HG02973 (cell line): ENCODE results near the gene CACNA1C.

Experiments
- ATAC-seq: cut with Tn5 transposase; IDR thresholded peaks from one replicate; pipeline ENCODE4 v1.9.1; 2021; ENCODE audit warnings: moderate library complexity; ENCODE audit not compliant: unreplicated experiment

CACNA1C gene

GRCh38 chr12:2227360-2227759 lies 174.6 kb downstream of the CACNA1C start:
- no peak for ATAC-seq

GRCh38 chr12:2228535-2228934 lies 175.7 kb downstream of the CACNA1C start:
- ATAC-seq = no peak

DNA sequence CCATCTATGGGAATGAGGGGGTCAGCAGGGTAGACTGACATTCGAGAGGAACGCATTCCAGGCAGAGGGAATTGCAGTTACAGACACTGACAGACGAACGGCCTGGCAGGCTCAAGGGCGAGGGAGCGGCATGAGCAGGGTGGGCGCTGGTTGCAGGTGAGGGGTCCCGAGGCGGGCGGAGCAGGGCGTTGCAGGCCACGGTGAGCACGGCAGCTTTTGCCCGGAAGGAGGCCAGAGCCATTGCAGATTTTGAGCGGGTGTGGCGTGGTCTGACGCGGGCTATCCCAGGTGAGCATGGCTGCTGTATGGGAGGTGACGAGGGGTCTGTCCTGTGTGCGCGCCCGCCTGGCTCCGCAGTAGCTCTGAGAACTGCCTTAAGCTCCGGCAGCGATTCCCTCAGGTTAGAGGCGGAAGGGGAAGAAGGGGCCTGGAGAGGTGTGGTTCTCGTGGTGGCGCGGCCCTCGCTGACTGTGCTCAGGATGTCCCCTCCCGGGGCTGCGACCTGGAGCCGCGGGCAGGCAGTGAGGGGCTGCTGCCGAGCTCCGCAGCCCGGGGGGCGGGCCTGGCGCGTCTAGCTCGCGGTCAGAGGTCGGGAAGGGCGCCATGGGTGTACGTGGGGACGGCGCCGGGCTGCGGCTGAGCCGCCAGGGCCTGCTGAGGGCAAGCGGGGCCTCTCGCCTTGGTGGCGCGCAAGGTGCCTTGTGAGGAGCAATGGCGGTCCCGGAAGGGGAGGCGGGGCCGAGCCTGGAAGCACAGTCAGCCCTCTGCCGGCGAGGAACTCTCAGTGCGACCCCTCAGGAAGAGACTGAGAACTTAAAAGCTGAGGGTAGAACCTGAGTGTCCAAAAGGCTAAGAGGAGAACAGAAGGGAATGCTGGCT lies 177.1 kb downstream of the CACNA1C start:
- ATAC-seq = no peak

DNA sequence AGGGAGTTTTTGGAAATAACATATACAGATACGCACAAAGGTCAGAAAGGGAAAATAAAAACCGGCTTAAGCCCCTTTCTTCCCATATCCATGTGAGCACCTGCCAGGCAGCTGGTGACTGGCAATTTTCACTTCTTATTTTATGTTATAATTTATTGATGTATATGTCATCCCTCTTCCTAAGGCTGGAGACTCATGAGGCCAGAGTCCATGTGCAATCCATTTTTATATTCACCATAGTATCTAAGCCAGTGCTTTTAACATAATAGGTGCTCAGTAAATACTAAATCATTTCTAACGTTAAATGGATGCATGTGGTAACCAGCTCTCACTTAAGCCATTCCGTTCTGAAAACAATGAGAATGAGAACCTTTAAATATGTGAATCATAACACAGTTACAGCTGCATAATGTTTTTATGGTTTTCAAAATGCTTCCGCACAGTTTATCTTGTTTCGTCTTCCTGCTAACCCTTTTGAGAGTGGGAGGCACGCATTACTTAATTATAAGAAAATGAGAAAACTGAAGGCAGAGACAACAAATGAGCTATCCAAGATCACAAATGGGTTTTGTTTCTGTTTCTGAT lies 178.3 kb downstream of the CACNA1C start:
- ATAC-seq = no peak

DNA sequence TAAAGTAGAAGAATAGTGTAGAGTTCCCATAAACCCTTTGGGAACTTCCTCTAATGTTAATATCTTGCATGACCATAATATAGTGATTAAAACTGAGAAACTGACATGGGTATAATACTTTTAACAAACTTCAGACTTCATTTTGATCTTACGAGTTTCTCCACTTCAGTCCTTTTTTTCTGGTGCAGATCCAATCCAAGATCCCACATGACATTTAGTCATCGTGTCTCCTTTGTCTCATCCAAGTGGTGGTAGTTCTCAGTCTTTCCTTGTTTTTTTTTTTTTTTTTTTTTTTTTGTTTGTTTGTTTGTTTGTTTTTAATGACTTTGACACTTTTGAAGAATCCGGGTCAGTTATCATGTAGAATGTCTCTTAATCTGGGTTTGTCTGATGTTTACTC lies 179.2 kb downstream of the CACNA1C start:
- no peak for ATAC-seq

- ATAC-seq = no peak
Observed at GRCh38 chr12:2233034-2233433, 180.2 kb downstream of the CACNA1C start.

- ATAC-seq = no peak
Observed at GRCh38 chr12:2234091-2234490, 181.3 kb downstream of the CACNA1C start.

GRCh38 chr12:2234646-2235350 lies 182.0 kb downstream of the CACNA1C start:
- no peak for ATAC-seq

- ATAC-seq = no peak
Observed at GRCh38 chr12:2236506-2237294, 183.9 kb downstream of the CACNA1C start.

- no peak for ATAC-seq
Observed at GRCh38 chr12:2238111-2238510, 185.3 kb downstream of the CACNA1C start.

GRCh38 chr12:2239381-2239871 lies 186.6 kb downstream of the CACNA1C start:
- ATAC-seq = no peak

DNA sequence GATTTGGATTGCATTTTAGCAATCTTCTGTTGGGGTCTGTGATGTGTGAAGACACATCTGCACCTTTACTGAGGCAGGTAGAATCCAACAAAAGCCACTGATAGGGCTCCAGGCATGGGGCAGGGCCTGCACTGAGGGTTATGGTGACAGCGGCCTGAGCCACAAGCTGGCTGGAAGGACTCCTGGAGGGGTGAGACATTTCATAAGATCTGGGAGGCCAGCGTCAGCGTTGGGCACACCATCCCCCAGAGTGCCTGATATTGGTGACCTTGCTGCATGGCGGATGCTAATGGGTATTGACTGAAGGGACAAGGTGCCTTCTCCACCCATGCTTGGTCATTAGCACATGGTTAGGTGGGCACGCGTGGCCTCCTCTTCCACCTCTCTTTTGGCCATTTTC lies 187.6 kb downstream of the CACNA1C start:
- no peak for ATAC-seq

DNA sequence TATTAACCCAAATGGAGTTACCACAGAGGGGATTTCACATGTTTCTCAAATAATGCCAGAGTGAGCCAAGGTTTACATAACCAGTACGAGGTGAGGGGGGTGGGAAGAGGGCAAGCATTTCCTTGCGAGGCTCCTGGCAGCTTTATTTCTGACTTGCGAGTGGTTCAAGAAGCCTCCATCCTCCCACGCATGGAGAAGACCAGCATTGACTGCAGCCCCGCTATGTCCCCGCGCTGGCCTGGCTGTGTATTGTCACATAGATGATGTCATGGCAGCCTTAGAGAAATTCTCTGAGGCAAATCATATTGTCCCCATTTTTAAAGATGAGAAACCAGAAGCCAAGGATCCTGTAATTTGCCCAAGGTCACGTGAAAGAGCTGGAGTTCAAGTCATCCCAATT lies 188.2 kb downstream of the CACNA1C start:
- no peak for ATAC-seq

- no peak for ATAC-seq
Observed at GRCh38 chr12:2242216-2242615, 189.4 kb downstream of the CACNA1C start.

GRCh38 chr12:2242816-2243215 lies 190.0 kb downstream of the CACNA1C start:
- ATAC-seq = no peak

DNA sequence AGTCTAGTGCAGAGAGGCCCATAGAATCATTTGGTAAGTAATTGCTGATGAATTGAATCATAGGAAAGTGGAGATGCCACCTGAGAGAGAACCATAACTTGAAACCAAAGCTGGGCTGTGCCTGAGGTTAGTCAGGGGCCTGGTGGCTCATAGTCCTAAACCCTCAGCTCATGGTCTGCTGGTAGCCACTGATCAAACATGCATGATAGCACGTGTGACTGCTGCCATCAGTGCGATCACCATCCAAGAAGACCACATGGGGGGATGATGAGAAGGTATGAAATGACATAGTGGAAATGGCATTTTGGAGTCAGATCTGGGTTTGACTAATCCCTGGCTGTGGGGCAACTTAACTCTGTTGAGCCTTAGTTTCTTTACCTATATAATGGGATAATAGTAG lies 190.5 kb downstream of the CACNA1C start:
- no peak for ATAC-seq

DNA sequence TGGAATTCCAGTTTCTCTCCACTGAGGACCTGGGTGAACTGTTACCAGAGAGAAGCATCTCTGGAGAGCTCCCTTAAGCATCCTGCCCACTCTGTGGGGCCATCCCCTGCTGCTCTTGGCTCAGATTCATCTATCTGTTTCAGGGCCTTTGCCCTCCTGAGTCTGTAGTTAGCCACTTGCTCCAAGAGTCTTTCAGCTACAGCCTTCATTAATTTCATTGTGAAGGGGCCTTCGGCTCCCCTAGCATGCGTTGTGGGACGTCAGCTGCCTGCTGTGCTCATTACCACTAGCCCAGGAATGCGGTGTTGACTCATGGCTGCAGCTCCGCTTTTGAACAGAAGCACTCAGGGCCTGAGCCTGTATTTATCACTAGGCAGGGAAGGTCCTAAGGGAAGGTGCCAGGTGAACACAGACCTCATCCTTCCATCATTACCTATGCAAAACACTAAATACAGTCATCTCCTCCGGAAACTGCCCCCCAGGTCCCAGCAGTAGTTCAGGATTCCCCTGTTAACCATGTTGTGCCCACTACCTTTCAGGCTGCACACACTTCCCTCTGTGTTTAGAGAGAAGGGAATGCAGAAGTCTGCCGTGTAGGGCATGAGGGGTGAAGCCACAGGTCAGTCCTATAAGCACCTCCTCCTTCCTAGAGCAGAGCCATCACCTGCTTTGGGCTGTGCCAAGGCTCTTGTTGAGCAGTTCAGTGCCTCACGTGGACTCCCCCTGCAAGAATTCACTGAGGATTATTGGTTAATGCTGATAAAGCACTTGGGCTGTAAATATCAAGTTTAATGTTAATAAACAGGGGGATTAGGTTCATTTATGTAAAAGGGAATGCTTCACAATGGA lies 191.4 kb downstream of the CACNA1C start:
- no peak for ATAC-seq

DNA sequence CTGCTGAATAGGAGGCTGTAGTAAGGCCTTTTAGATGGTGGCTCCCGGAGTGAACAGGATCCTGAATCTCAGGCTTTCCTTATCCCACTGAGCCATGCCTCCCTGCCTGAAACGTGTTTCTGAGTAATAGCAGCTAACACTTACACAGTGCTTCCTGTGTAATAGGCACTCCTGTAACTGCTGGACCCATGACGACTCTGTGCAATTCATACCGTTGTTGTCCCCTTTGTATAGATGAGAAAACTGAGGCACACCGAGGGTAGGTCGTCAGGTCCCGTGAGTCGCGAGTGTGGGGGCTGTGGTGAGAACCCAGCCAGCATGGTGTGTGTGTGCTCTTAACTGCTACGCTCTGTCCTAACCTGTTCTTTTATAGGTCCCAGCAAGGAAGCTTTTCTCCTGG lies 193.6 kb downstream of the CACNA1C start:
- ATAC-seq = no peak

- ATAC-seq = no peak
Observed at GRCh38 chr12:2247120-2247519, 194.3 kb downstream of the CACNA1C start.

GRCh38 chr12:2247596-2247995 lies 194.8 kb downstream of the CACNA1C start:
- ATAC-seq = no peak
